GM10248 (cell line): Measurements from ENCODE around the gene ARHGEF7.
"Not testable (repeated sequence)": the region's sequence is repeated elsewhere in the genome, so short reads cannot be mapped to it uniquely, and the experiment has no call there.

Experiments
- CTCF ChIA-PET: fragments of 300-600 bp; sonication (Branson Sonifier 250); formaldehyde crosslinking; extraction: SDS; loops from one replicate; lab custom pipeline; 2021; ENCODE audit warnings: antibody characterized with exemption; lab: Yijun Ruan, JAX
- POLR2A ChIA-PET: fragments of 350-650 bp; sonication (Branson Sonifier 250); formaldehyde crosslinking; extraction: SDS; loops from one replicate; lab custom pipeline; 2020; ENCODE audit warnings: antibody characterized with exemption; lab: Yijun Ruan, JAX
- DNase-seq: peaks from one replicate; pipeline ENCODE4 v3.0.0; 2012; ENCODE audit errors: extremely low spot score
- TF ChIP-seq, protein P1 (sequence below): IDR thresholded peaks from 2 replicates; pipeline ENCODE4 v1.5.1; 2012; ENCODE audit warnings: mild to moderate bottlenecking, low read depth; ENCODE audit errors: extremely low read depth, missing control alignments, control extremely low read depth

Gene ARHGEF7

DNA sequence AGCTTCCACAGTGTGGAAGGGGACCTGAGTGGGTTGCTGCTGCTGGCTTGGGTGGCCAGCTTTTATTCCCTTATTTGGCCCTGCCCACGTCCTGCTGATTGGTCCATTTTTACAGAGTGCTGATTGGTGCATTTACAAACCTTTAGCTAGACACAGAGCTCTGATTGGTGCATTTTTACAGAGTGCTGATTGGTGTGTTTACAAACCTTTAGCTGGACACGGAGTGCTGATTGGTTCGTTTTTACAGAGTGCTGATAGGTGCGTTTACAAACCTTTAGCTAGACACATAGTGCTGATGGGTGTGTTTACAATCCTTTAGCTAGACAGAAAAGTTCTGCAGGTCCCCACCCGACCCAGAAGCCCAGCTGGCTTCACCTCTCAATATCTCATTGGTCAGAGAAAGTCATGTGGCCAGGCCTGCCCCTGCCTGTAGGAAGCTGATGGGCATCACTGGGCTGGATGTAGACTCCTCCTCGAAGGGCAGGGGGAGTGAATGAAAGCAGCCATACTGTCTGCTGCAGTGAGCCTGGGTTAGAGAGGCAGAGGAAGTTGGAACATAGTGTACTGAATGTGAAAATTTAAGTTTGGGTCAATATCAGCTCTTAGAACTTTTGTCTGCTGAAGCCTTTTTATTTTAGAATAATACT, 83.7 kb downstream of the ARHGEF7 start:
- CTCF ChIA-PET, result interaction anchor here (1.0 to 1.5 kb wide), 4 partner anchors 11 to 131 kb away, joined by 3 to 7 read pairs (median 4); no protein-coding TSS in a partner anchor
- not testable (repeated sequence) for DNase-seq
- POLR2A ChIA-PET, result interaction anchor here (0.5 to 1.0 kb wide), 2 partner anchors 14 to 66 kb away, joined by 4 to 10 read pairs; no protein-coding TSS in a partner anchor

GRCh38 chr13:111201304-111201940, 86.3 kb downstream of the ARHGEF7 start:
- POLR2A ChIA-PET, result no interaction called here
- TF ChIP-seq, protein P1, sequence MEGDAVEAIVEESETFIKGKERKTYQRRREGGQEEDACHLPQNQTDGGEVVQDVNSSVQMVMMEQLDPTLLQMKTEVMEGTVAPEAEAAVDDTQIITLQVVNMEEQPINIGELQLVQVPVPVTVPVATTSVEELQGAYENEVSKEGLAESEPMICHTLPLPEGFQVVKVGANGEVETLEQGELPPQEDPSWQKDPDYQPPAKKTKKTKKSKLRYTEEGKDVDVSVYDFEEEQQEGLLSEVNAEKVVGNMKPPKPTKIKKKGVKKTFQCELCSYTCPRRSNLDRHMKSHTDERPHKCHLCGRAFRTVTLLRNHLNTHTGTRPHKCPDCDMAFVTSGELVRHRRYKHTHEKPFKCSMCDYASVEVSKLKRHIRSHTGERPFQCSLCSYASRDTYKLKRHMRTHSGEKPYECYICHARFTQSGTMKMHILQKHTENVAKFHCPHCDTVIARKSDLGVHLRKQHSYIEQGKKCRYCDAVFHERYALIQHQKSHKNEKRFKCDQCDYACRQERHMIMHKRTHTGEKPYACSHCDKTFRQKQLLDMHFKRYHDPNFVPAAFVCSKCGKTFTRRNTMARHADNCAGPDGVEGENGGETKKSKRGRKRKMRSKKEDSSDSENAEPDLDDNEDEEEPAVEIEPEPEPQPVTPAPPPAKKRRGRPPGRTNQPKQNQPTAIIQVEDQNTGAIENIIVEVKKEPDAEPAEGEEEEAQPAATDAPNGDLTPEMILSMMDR, result no peak
- CTCF ChIA-PET, result interaction anchor here (1.3 to 3.8 kb wide), 5 partner anchors 10 to 133 kb away, joined by 3 to 17 read pairs (median 9); no protein-coding TSS in a partner anchor
- no peak for DNase-seq

DNA sequence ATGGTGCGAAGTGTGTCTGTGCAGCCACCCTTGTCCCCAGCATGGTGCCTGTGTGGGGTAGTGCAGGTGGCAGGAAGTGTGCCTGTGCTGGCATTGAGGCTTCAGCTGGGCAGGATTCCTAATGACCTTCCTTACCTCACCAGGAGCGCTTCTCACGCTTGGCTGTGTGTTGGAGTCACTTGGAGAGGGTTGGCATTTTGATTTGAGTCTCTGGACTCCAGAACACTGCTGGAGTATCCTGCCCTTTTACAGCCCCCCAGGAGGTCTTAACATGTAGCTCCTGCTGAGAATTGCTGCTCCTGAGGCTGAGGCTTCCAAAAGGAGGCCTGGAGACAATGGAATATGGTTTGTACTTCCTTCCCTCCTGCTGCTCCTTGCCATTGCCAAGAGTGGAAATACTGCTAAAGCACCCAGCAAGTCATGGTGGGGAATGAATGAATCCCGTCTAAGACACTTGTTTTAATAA, 87.1 kb downstream of the ARHGEF7 start:
- TF ChIP-seq, protein P1, result no peak
- DNase-seq, result no peak
- CTCF ChIA-PET, result interaction anchor here (1.4 to 3.8 kb wide), 6 partner anchors 9 to 146 kb away, joined by 3 to 17 read pairs (median 6); no protein-coding TSS in a partner anchor
- POLR2A ChIA-PET, result no interaction called here

- ChIA-PET POLR2A (interaction anchor here (0.9 kb wide), 1 partner anchor 490 kb away, joined by 3 read pairs; no protein-coding TSS in a partner anchor), CTCF (interaction anchor here (0.8 to 3.8 kb wide), 8 partner anchors 9 to 147 kb away, joined by 3 to 17 read pairs (median 4); no protein-coding TSS in a partner anchor)
- DNase-seq, result peak; percentile 74
- TF ChIP-seq, protein P1, result no peak
These were observed 87.6 kb downstream of the ARHGEF7 start for GRCh38 chr13:111202745-111203144.

- DNase-seq, result no peak
- TF ChIP-seq, protein P1, result no peak
- CTCF ChIA-PET, result interaction anchor here (0.8 to 3.8 kb wide), 10 partner anchors 8 to 148 kb away, joined by 3 to 17 read pairs (median 4); no protein-coding TSS in a partner anchor
- POLR2A ChIA-PET, result interaction anchor here (0.9 kb wide), 1 partner anchor 491 kb away, joined by 3 read pairs; no protein-coding TSS in a partner anchor
These were observed 88.8 kb downstream of the ARHGEF7 start for GRCh38 chr13:111203736-111204389.

GRCh38 chr13:111204438-111205177, 89.5 kb downstream of the ARHGEF7 start:
- TF ChIP-seq, protein P1, result no peak
- POLR2A ChIA-PET, result no interaction called here
- CTCF ChIA-PET, result interaction anchor here (0.8 to 3.8 kb wide), 5 partner anchors 11 to 137 kb away, joined by 3 to 17 read pairs (median 5); no protein-coding TSS in a partner anchor
- DNase-seq, result no peak
